Ishikawa (cell line): ENCODE results near the gene GCN1.

Source experiments
- CEBPB ChIP-seq: IDR thresholded peaks from 2 replicates; pipeline ENCODE4 v1.6.1; 2012
- CREB1 ChIP-seq: IDR thresholded peaks from 2 replicates; pipeline ENCODE4 v1.6.1; 2012; ENCODE audit warnings: low read depth
- EGR1 ChIP-seq: IDR thresholded peaks from 2 replicates; pipeline ENCODE4 v1.6.1; 2012
- EP300 ChIP-seq: IDR thresholded peaks from 2 replicates; pipeline ENCODE4 v1.6.1; 2012; ENCODE audit warnings: borderline replicate concordance
- FOXM1 ChIP-seq: IDR thresholded peaks from 2 replicates; pipeline ENCODE4 v1.6.1; 2012; ENCODE audit warnings: low read depth, borderline replicate concordance
- MAX ChIP-seq: IDR thresholded peaks from 2 replicates; pipeline ENCODE4 v1.6.1; 2012
- NFIC ChIP-seq: IDR thresholded peaks from 2 replicates; pipeline ENCODE4 v1.6.1; 2012
- RAD21 ChIP-seq: IDR thresholded peaks from 2 replicates; pipeline ENCODE4 v1.6.1; 2012; ENCODE audit warnings: low read depth
- REST ChIP-seq: IDR thresholded peaks from 2 replicates; pipeline ENCODE4 v1.6.1; 2012; ENCODE audit warnings: low read depth, mild to moderate bottlenecking
- TAF1 ChIP-seq: IDR thresholded peaks from 2 replicates; pipeline ENCODE4 v1.6.1; 2012; ENCODE audit warnings: low read depth, mild to moderate bottlenecking
- TCF12 ChIP-seq: IDR thresholded peaks from 2 replicates; pipeline ENCODE4 v1.6.1; 2012; ENCODE audit warnings: low read depth
- TEAD4 ChIP-seq: IDR thresholded peaks from 2 replicates; pipeline ENCODE4 v1.6.1; 2012
- USF1 ChIP-seq: IDR thresholded peaks from 2 replicates; pipeline ENCODE4 v1.6.1; 2012
- YY1 ChIP-seq: IDR thresholded peaks from 2 replicates; pipeline ENCODE4 v1.6.1; 2012; ENCODE audit warnings: low read depth
- ZBTB7A ChIP-seq: IDR thresholded peaks from 2 replicates; pipeline ENCODE4 v1.6.1; 2012; ENCODE audit warnings: low read depth

Gene GCN1

GRCh38 chr12:120209851-120210250 is 15.3 kb upstream of the GCN1 start:
- TF ChIP-seq RAD21 (no peak), EGR1 (no peak), TEAD4 (no peak), USF1 (no peak), TAF1 (no peak), NFIC (no peak), MAX (no peak), CEBPB (no peak), FOXM1 (no peak), REST (no peak)

GRCh38 chr12:120207227-120207626 is 12.7 kb upstream of the GCN1 start:
- TF ChIP-seq TEAD4 (no peak), TCF12 (no peak), EP300 (no peak), TAF1 (no peak), USF1 (no peak), MAX (no peak), ZBTB7A (no peak)

- TF ChIP-seq TCF12 (no peak), NFIC (no peak), RAD21 (no peak), YY1 (no peak), EP300 (no peak), TEAD4 (no peak), TAF1 (no peak), USF1 (no peak), ZBTB7A (no peak), FOXM1 (no peak), CREB1 (no peak), EGR1 (no peak), CEBPB (no peak), REST (no peak), MAX (no peak)
Measured at GRCh38 chr12:120206228-120206627, 11.7 kb upstream of the GCN1 start.

GRCh38 chr12:120204171-120204570 is 9.7 kb upstream of the GCN1 start:
- TF ChIP-seq ZBTB7A = no peak
- TF ChIP-seq RAD21 = no peak
- no peak for TF ChIP-seq FOXM1
- no peak for TF ChIP-seq YY1
- no peak for TF ChIP-seq TEAD4

GRCh38 chr12:120200364-120200800 is 5.9 kb upstream of the GCN1 start:
- TF ChIP-seq EGR1 (no peak), TCF12 (no peak), USF1 (no peak), RAD21 (no peak), CREB1 (no peak), FOXM1 (no peak), ZBTB7A (no peak), YY1 (no peak), REST (no peak), TEAD4 (no peak), TAF1 (no peak), MAX (no peak), CEBPB (no peak), NFIC (no peak), EP300 (no peak)
